Mesenchymal stem cell (in vitro differentiated cells and primary cell): Measurements from ENCODE around the gene SLC27A3. TPM values are rescaled to one million over a fixed set of nuclear protein-coding genes. Genes with fewer than 3 reads are reported as not detected.
A peak's percentile ranks its signal among the peaks of the same experiment; 100 is the strongest.

Experiments used
- DNase-seq: peaks from one replicate; pipeline ENCODE4 v3.0.0-alpha.2; 2013
- H2AFZ ChIP-seq: one replicate; pipeline ENCODE4 v1.6.1; 2013; ENCODE audit warnings: low read depth, mild to moderate bottlenecking, control low read depth, inconsistent platforms, low read length, moderate library complexity
- H2AK5ac ChIP-seq: 2 replicates; pipeline ENCODE4 v1.6.1; 2013; ENCODE audit warnings: low read length, moderate library complexity, mild to moderate bottlenecking, inconsistent platforms; ENCODE audit not compliant: severe bottlenecking
- H2BK120ac ChIP-seq: one replicate; pipeline ENCODE4 v1.6.1; 2013; ENCODE audit warnings: low read depth, mild to moderate bottlenecking, inconsistent platforms, low read length, moderate library complexity
- H2BK12ac ChIP-seq, 2 experiments: one replicate each; pipeline ENCODE4 v1.6.1; 2013; ENCODE audit warnings: inconsistent platforms in 2 of 2, low read length in 2 of 2, mild to moderate bottlenecking in 2 of 2, moderate library complexity in 2 of 2, control low read depth in 1 of 2
- H2BK15ac ChIP-seq: one replicate; pipeline ENCODE4 v1.6.1; 2013; ENCODE audit warnings: mild to moderate bottlenecking, low read depth, inconsistent platforms; ENCODE audit not compliant: poor library complexity, severe bottlenecking
- H2BK5ac ChIP-seq: 2 replicates; pipeline ENCODE4 v1.6.1; 2013; ENCODE audit warnings: low read depth, mild to moderate bottlenecking, low read length, control low read depth, inconsistent platforms; ENCODE audit not compliant: poor library complexity, severe bottlenecking
- H3K14ac ChIP-seq, 2 experiments: one replicate each; pipeline ENCODE4 v1.6.1; 2013; ENCODE audit warnings: inconsistent platforms in 2 of 2, low read length in 2 of 2, control low read depth in 1 of 2, mild to moderate bottlenecking in 1 of 2, moderate library complexity in 1 of 2
- H3K18ac ChIP-seq, 2 experiments: one replicate each; pipeline ENCODE4 v1.6.1; 2013; ENCODE audit warnings: inconsistent platforms in 2 of 2, low read length in 2 of 2, control low read depth in 1 of 2, low read depth in 1 of 2, mild to moderate bottlenecking in 1 of 2
- H3K23ac ChIP-seq, 2 experiments: one replicate each; pipeline ENCODE4 v1.6.1; 2013; ENCODE audit warnings: inconsistent platforms in 2 of 2, low read length in 2 of 2, mild to moderate bottlenecking in 2 of 2, moderate library complexity in 2 of 2, control low read depth in 1 of 2
- H3K27ac ChIP-seq: 2 replicates; pipeline ENCODE4 v1.5.1; 2013; ENCODE audit warnings: mild to moderate bottlenecking, moderate library complexity, low read length, control low read depth, inconsistent platforms; ENCODE audit not compliant: poor library complexity, severe bottlenecking
- H3K27me3 ChIP-seq, 2 experiments: 2 replicates each; pipeline versions ENCODE4 v1.6.1 to v1.7.0; 2013; ENCODE audit warnings: low read length in 2 of 2, mild to moderate bottlenecking in 2 of 2, moderate library complexity in 2 of 2, control low read depth in 1 of 2, inconsistent platforms in 1 of 2; ENCODE audit not compliant: control insufficient read depth in 1 of 2, insufficient read depth in 1 of 2
- H3K36me3 ChIP-seq, 2 experiments: 2 replicates each; pipeline versions ENCODE4 v1.6.1 to v1.7.0; 2013; ENCODE audit warnings: low read length in 2 of 2, control low read depth in 1 of 2, inconsistent platforms in 1 of 2, low read depth in 1 of 2, mild to moderate bottlenecking in 1 of 2; ENCODE audit not compliant: insufficient read depth in 2 of 2, control insufficient read depth in 1 of 2
- H3K4ac ChIP-seq, 2 experiments: one replicate each; pipeline ENCODE4 v1.6.1; 2013; ENCODE audit warnings: inconsistent platforms in 2 of 2, low read length in 2 of 2, mild to moderate bottlenecking in 2 of 2, moderate library complexity in 2 of 2, control low read depth in 1 of 2, low read depth in 1 of 2
- H3K4me1 ChIP-seq: 2 replicates; pipeline ENCODE4 v1.6.1; 2013; ENCODE audit warnings: low read depth, low read length, control low read depth; ENCODE audit not compliant: control insufficient read depth, insufficient read depth
- H3K4me2 ChIP-seq: 2 replicates; pipeline ENCODE4 v1.6.1; 2013; ENCODE audit warnings: low read length, mild to moderate bottlenecking, inconsistent platforms; ENCODE audit not compliant: poor library complexity, severe bottlenecking
- H3K4me3 ChIP-seq, 2 experiments: 2 replicates each; pipeline versions ENCODE4 v1.5.1 to v1.7.0; 2013; ENCODE audit warnings: low read length in 2 of 2, mild to moderate bottlenecking in 2 of 2, control low read depth in 1 of 2, low read depth in 1 of 2; ENCODE audit not compliant: insufficient read depth in 1 of 2
- H3K79me1 ChIP-seq: replicated peaks from 2 replicates; pipeline ENCODE4 v1.6.1; 2013; ENCODE audit warnings: mild to moderate bottlenecking, control low read depth, low read length, inconsistent platforms; ENCODE audit not compliant: poor library complexity, severe bottlenecking
- H3K9ac ChIP-seq: 2 replicates; pipeline ENCODE4 v1.7.0; 2013; ENCODE audit warnings: mild to moderate bottlenecking, low read length, moderate library complexity
- H3K9me3 ChIP-seq: 2 replicates; pipeline ENCODE4 v1.7.0; 2013; ENCODE audit warnings: mild to moderate bottlenecking, low read length; ENCODE audit not compliant: control insufficient read depth
- H4K8ac ChIP-seq: one replicate; pipeline ENCODE4 v1.6.1; 2013; ENCODE audit warnings: inconsistent platforms, mild to moderate bottlenecking, low read length, moderate library complexity
- H4K91ac ChIP-seq: one replicate; pipeline ENCODE4 v1.6.1; 2013; ENCODE audit warnings: mild to moderate bottlenecking, low read length, inconsistent platforms
- WGBS: methylation state at CpG from one replicate; pipeline ENCODE4 v1.1.7; 2013; ENCODE audit warnings: mixed read lengths; 5-methylcytosine and 5-hydroxymethylcytosine counted together
- polyA plus RNA-seq, 2 experiments: library from polyadenylated mRNA; stranded (reverse); fragments of 200-250 nt; gene quantifications; one replicate each; pipeline ENCODE4 v1.2.3, GENCODE V29; 2013

Gene SLC27A3
- 10.6 TPM for polyA plus RNA-seq (2013, experiment 1 of 2)
- 10.2 TPM for polyA plus RNA-seq (2013, experiment 2 of 2)

- Histone ChIP-seq H3K4ac (peak within 1 kb of the TSS; percentile 59), H3K27me3 (no peaks in the 10 kb centered on the region), H3K79me1 (peaks cover 8% of the 10 kb centered on the region), H3K14ac (peak within 1 kb of the TSS in 1 of 2 experiments; percentile 76), H2BK15ac (peak within 1 kb of the TSS; percentile 31), H4K8ac (peak within 1 kb of the TSS; percentile 59), H3K4me1 (peaks cover 20% of the 10 kb centered on the region), H2AFZ (peak within 1 kb of the TSS; percentile 55), H3K27ac (peak within 1 kb of the TSS; percentile 20), H3K9me3 (no peaks in the 10 kb centered on the region), H2BK120ac (peak within 1 kb of the TSS; percentile 8), H3K18ac (peak within 1 kb of the TSS; percentile 77 to 85), H2BK5ac (no peak within 1 kb of the TSS), H2BK12ac (peak within 1 kb of the TSS; percentile 17 to 28), H3K36me3 (peaks cover 42 to 53% of the 10 kb centered on the region in 2 experiments), H3K23ac (peak within 1 kb of the TSS; percentile 27 to 74), H2AK5ac (no peak within 1 kb of the TSS), H3K4me2 (peak within 1 kb of the TSS; percentile 94), H3K9ac (peak within 1 kb of the TSS; percentile 86), H3K4me3 (peak within 1 kb of the TSS; percentile 76 to 91), H4K91ac (peak within 1 kb of the TSS; percentile 57)
- 9% methylated on average over 26 of the region's 35 CpGs for WGBS
- DNase-seq = no peak
Measured at GRCh38 chr1:153774780-153775457, at the start of gene SLC27A3. Gene SLC27A3 (plus strand): TSS chr1:153775407. CDS start chr1:153775498, 91 bp downstream.

GRCh38 chr1:153727463-153728304, 47.5 kb upstream of the SLC27A3 start, which contains the start of gene INTS3:
Gene INTS3 (plus strand): TSS chr1:153728050. CDS start chr1:153728635, 585 bp downstream.
- H2BK12ac ChIP-seq = peak within 1 kb of the TSS in 1 of 2 experiments; percentile 70
- peak; percentile 100 for DNase-seq
- H3K4ac ChIP-seq = peak within 1 kb of the TSS; percentile 99
- peak within 1 kb of the TSS; percentile 6 to 42 for H3K23ac ChIP-seq
- H3K14ac ChIP-seq = peak within 1 kb of the TSS; percentile 28 to 82
- no peaks in the 10 kb centered on the region for H3K9me3 ChIP-seq
- H4K91ac ChIP-seq = peak within 1 kb of the TSS; percentile 100
- peak within 1 kb of the TSS; percentile 83 for H2BK5ac ChIP-seq
- H2AK5ac ChIP-seq = peak within 1 kb of the TSS; percentile 91
- peak within 1 kb of the TSS; percentile 93 for H2BK120ac ChIP-seq
- H3K27ac ChIP-seq = peak within 1 kb of the TSS; percentile 90
- peaks cover 0 to 6% of the 10 kb centered on the region in 2 experiments for H3K36me3 ChIP-seq
- H3K18ac ChIP-seq = peak within 1 kb of the TSS; percentile 98
- peaks cover 10% of the 10 kb centered on the region for H3K4me1 ChIP-seq
- peak within 1 kb of the TSS; percentile 100 for H4K8ac ChIP-seq
- H3K79me1 ChIP-seq = peaks cover 11% of the 10 kb centered on the region
- peak within 1 kb of the TSS; percentile 90 for H3K4me2 ChIP-seq
- no peaks in the 10 kb centered on the region for H3K27me3 ChIP-seq
- H3K4me3 ChIP-seq = peak within 1 kb of the TSS; percentile 67 to 86
- 2% methylated on average over 36 of the region's 49 CpGs for WGBS
- H3K9ac ChIP-seq = peak within 1 kb of the TSS; percentile 97
- H2AFZ ChIP-seq = peak within 1 kb of the TSS; percentile 98
- H2BK15ac ChIP-seq = peak within 1 kb of the TSS; percentile 73

DNA sequence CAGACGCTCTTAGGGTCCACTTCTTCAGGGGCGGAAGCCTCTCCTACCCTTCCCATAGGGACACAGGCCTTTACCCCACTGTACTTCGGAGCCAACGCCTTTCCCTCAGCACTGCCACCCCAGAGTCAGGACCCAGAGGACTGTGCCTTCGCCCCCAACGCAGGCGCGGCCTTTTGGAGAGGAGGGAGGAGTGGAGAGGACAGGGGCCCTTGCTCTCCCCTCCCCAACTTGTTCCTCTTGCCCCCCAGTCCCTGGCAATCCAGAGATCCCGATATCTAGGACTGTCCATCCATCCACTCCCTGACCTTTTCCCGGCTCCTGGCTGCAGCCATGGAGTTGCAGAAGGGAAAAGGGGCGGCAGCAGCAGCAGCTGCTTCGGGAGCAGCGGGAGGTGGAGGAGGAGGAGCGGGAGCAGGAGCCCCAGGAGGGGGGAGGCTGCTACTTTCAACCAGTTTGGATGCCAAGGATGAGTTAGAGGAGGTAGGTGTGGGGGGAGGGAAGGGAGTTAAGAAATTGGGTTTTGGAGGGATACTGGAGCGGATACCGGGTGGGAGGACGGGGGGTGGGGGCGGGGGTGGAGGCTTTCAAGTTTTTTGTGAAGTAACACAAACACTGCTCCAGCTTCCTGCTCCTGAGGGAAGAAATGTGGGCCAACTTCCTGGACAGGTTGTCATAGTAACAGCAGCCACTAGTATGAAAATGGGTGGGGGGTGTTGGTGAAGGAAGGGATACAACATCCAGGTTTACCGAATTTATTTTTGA, 46.7 kb upstream of the SLC27A3 start:
- Histone ChIP-seq H3K18ac (peak overlapping the region; percentile 93 to 98), H3K27ac (peak overlapping the region; percentile 90), H2BK12ac (peak overlapping the region in 1 of 2 experiments; percentile 70), H4K91ac (peak overlapping the region; percentile 100), H2AFZ (peak overlapping the region; percentile 49), H2BK120ac (peak overlapping the region; percentile 93), H3K23ac (peak overlapping the region; percentile 6 to 42), H2AK5ac (peak overlapping the region; percentile 91), H3K4me2 (peak overlapping the region; percentile 90), H3K4me3 (peak overlapping the region; percentile 67 to 86), H3K4ac (peak overlapping the region; percentile 96 to 99), H2BK15ac (peak overlapping the region; percentile 36), H3K79me1 (peaks cover 12% of the 10 kb centered on the region), H3K36me3 (peaks cover 3 to 6% of the 10 kb centered on the region in 2 experiments), H4K8ac (peak overlapping the region; percentile 100), H2BK5ac (peak overlapping the region; percentile 83), H3K27me3 (no peaks in the 10 kb centered on the region), H3K9me3 (no peaks in the 10 kb centered on the region), H3K9ac (peak overlapping the region; percentile 97), H3K14ac (peak overlapping the region; percentile 28 to 82), H3K4me1 (peaks cover 10% of the 10 kb centered on the region)
- WGBS = 0% methylated on average over 6 of the region's 19 CpGs
- peak; percentile 57 for DNase-seq
